GM12872 (cell line): ENCODE measurements around the gene CLMP.

ENCODE experiments used
- TF ChIP-seq, protein P1 (sequence below): IDR thresholded peaks from 3 replicates; pipeline ENCODE4 v1.5.1; 2011; ENCODE audit warnings: low read depth, mild to moderate bottlenecking, low read length, moderate library complexity; ENCODE audit not compliant: insufficient read depth

CLMP gene

DNA sequence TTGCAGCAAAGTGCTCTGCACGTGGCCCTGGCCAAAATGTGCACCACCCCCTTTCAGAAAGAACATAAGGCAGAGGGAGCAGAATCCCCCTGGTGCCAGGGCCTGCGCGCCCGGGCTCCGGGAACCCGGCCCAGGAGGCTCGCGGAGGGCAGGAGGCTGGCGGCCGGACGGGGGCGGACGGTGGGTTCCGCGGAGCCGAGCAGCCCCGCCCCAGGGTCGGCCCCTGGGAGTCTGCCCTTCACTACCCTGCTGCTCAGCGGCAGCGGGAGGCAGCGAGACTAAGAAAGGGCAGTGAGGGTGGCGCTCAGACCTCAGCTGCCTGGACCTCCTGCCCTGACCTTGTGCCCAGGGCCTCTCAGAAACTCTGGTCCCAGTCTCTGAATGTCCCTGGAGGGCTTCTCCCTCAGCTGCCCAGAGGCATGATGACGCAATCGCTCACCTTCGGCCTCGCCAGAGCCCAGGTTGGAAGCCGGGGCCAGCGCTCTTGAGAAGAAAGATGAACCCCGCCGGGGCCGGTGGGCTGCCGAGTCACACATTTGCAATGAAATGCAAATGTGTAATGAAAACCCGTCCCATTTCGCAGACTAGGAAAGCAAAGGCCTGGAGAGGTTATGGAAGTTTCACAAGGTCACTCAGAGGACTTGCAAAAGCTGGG, 1.1 kb upstream of the CLMP start:
- TF ChIP-seq, protein P1, sequence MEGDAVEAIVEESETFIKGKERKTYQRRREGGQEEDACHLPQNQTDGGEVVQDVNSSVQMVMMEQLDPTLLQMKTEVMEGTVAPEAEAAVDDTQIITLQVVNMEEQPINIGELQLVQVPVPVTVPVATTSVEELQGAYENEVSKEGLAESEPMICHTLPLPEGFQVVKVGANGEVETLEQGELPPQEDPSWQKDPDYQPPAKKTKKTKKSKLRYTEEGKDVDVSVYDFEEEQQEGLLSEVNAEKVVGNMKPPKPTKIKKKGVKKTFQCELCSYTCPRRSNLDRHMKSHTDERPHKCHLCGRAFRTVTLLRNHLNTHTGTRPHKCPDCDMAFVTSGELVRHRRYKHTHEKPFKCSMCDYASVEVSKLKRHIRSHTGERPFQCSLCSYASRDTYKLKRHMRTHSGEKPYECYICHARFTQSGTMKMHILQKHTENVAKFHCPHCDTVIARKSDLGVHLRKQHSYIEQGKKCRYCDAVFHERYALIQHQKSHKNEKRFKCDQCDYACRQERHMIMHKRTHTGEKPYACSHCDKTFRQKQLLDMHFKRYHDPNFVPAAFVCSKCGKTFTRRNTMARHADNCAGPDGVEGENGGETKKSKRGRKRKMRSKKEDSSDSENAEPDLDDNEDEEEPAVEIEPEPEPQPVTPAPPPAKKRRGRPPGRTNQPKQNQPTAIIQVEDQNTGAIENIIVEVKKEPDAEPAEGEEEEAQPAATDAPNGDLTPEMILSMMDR: no peak

DNA sequence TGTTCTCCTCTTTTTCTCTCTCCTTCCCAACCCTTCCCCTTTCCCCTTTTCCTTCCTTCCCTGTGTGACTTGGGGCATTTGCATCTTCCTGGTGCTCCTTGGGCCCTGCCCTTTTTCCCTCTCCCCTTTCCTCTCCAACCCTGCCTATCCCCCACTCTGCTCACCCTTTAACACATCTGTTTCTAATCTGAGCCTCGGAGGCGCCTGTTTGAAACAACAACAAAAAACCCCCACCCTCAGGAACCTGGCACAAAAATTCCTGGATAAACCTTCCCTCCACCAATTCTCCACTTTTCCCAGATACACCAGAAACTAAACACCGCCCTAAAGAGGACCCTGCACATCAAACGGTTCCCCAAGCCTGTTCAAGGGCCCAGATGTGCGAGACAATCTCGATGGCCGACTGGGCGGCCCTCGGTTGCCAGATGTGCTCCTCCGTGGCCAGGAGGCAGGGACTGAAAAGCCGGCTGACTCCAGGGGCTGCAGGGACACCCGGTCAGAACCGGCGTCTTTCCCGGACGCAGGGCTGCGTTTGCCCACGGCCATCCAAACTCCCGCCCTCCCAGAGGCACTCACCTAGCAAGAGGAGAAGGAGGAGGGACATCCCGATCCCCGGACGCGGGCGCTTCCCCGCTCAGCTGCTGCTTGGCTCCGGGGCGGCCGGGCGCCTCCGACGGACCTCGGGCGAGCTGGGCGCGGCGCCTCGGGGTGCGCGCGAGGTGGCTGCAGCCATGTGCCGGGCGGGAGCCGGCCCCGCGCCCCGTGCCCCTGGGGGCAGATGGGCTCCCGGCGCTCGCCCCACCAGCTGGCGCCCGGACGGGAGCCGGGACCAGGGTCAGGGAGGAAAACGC, 486 bp downstream of the CLMP start:
- TF ChIP-seq, protein P1: no peak

DNA sequence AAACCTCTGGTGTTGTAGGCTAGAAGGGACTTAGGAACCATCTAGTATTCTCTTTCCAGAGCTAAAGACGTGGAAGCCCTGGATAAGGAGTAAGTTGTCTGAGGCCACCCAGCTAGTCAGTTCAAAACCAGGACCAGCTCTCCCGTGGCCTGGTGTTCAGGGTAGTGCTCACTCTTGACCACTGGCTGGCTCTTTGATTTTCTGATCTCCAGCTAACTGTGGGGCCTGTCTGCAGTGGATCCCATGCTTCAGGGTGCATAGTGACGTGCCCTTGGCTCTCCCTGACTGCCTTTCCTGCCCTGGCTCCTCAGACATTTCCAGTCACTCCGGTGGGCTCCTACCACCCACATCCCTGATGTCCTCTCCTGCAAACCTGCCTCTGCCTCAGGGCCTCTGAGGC, 1.3 kb downstream of the CLMP start:
- TF ChIP-seq, protein P1: no peak

DNA sequence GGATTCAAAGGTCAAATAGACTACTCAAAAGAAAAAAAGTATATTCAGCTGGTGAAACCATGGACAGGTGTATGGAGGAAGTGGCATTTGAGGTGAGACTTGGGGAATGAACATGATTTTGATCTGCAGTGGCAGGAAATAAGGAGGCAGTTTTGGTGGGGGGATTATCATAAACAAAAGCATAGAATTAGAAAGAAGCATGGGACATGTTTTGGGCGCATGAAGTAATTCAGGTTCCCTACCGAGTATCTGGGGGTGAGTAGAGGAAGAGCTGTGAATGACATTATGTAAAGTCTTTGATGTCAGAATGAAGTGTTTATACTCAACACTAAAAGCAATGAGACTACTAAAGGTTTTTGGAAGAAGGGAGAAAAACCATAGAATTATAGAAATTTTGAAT, 3.1 kb downstream of the CLMP start:
- TF ChIP-seq, protein P1: no peak

DNA sequence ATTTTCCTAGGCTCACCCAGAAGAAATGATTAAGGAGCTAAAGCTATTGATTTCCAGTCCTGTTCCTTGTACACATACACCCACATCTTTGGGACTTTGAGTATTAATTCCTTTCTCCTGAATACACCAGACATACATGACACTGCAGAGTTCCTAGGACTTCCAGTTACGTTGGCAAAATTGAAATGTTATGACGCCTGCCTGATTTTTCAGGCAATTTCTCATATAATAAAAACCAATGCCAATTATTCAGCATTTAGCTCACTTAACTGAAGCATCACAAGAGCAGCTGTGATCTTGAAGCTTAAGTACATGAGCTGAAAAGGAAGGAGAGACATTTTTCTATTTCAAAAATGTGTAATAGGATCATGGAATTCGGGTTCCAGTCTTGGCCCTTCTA, 4.5 kb downstream of the CLMP start:
- TF ChIP-seq, protein P1: no peak

DNA sequence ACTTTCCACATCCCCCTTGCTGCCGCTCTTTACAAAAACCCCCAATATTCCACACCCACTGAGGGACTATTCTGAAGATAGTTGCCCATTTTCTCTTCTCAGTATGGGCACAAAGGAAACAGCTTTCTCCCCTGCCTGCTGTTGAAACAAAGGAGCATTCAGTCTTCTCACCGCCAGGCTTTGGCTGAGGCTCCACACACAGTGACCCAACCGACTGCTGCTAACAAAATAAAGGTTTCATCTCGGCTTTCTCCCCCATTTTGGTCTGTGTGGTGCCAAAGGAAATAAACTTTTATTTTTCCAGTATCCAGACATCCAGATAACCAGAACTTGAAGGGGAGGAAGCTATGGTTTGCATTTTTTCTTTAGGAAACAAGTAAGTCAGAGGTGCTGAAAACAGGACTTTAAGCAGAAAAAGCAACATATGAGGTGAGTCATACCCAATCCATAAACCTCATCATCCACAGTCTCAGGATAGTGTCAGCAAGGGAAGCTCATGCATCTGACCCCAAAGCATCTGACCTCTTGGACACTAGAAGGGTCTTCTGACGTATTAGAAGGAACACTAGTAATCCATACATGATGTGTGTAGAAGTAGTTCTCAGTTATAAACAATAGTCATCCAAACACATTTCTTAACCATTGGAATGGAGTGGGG, 6.4 kb downstream of the CLMP start:
- TF ChIP-seq, protein P1: no peak
